ENCODE results near the gene GMPR. TPM values are rescaled to one million over a fixed set of nuclear protein-coding genes. Genes with fewer than 3 reads are reported as not detected.

GMPR gene
- total RNA-seq, 1 experiment from 2014 or later: 24.0 TPM

DNA sequence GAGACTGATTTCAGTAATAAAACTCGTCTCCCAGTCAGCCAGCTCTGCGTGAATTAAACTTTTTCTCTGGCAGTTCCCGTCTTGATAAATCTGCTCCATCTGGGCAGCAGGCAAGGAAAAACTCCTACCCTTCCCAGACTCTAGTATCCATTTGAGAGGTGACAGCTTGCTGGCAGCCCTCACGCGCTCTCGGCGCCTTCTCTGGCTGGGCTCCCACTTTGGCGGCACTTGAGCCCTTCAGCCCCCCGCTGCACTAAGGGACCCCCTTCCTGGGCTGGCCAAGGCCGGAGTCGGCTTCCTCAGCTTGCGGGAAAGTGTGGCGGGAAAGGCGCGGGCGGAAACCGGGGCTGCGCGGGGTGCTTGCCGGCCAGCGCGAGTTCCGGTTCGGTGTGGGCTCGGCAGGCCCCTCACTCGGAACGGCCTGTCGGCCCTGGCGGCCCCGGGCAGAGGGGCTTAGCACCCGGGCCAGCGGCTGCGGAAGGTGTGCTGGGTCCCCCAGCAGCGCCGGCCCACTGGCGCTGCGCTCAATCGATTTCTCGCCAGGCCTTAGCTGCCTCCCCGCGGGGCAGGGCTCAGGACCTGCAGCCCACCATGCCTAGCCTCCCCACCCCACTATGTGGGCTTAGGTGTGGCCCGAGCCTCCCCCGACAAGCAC lies 21.8 kb upstream of the GMPR start:
- TF ChIP-seq EZH2 (IDR thresholded peaks at IDR 0.05) (no peak), REST (IDR thresholded peaks at IDR 0.05; ENCODE audit: low read depth) (no peak), YY1 (IDR thresholded peaks at IDR 0.05; ENCODE audit: extremely low read depth, insufficient replicate concordance, low read depth, low read length) (no peak), CBX3 (IDR thresholded peaks at IDR 0.05; ENCODE audit: low read depth) (no peak), FOSL1 (IDR thresholded peaks at IDR 0.05; ENCODE audit: low read depth) (no peak), CEBPB (IDR thresholded peaks at IDR 0.05; ENCODE audit: low read depth) (no peak), RAD21 (IDR thresholded peaks at IDR 0.05; ENCODE audit: low read depth) (no peak), SIN3A (IDR thresholded peaks at IDR 0.05; ENCODE audit: low read depth) (no peak), CTCF (IDR thresholded peaks at IDR 0.05 in 2 of 3, conservative IDR thresholded peaks at IDR 0.05 in 1 of 3; ENCODE audit: borderline replicate concordance in 1 of 3, insufficient read depth in 1 of 3, low read depth in 2 of 3, low read length in 2 of 3) (no peak), ELF1 (IDR thresholded peaks at IDR 0.05; ENCODE audit: borderline replicate concordance, low read depth) (no peak), SRF (IDR thresholded peaks at IDR 0.05; ENCODE audit: low read depth) (no peak)
- TF ChIP-seq, protein P1, sequence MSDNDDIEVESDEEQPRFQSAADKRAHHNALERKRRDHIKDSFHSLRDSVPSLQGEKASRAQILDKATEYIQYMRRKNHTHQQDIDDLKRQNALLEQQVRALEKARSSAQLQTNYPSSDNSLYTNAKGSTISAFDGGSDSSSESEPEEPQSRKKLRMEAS (IDR thresholded peaks at IDR 0.05): no peak
- no peaks in the 10 kb centered on the region for H3K4me1 ChIP-seq (ENCODE audit: control insufficient read depth in 1 of 2, insufficient read depth in 2 of 2, low read length in 2 of 2)
- ATAC-seq (no peak), DNase-seq (ENCODE audit: low read depth, low spot score) (no peak)
- H4K20me1 ChIP-seq (ENCODE audit: insufficient read depth): no peaks in the 10 kb centered on the region
- H3K9ac ChIP-seq (ENCODE audit: low read length): no peak overlapping the region
- ChIA-PET POLR2A (interaction anchor here (1.1 to 1.7 kb wide), 2 partner anchors 10 to 19 kb away, joined by 3 read pairs; no protein-coding TSS in a partner anchor), CTCF (no interaction called here), RAD21 (ENCODE audit: low non-redundant PET in 1 of 2, low total read pairs in 2 of 2, uncharacterized antibody in 2 of 2, unreplicated experiment in 2 of 2) (no interaction called here)
- H3K36me3 ChIP-seq (ENCODE audit: control insufficient read depth in 1 of 2, insufficient read depth in 2 of 2, low read length in 2 of 2): no peaks in the 10 kb centered on the region
- H3K79me2 ChIP-seq (ENCODE audit: insufficient read depth, low read length): no peaks in the 10 kb centered on the region
- no peak overlapping the region for H3K4me2 ChIP-seq (ENCODE audit: low read length)
- H3K9me2 ChIP-seq (ENCODE audit: insufficient read depth): no peaks in the 10 kb centered on the region
- H3K9me3 ChIP-seq (ENCODE audit: control insufficient read depth in 1 of 2, insufficient read depth in 1 of 2, low read depth in 1 of 2, low read length in 2 of 2): no peaks in the 10 kb centered on the region
- H3K27me3 ChIP-seq (ENCODE audit: insufficient read depth, low read length): no peaks in the 10 kb centered on the region
- intact Hi-C loops (cut with micrococcal nuclease): no loop called here
- H2AFZ ChIP-seq (ENCODE audit: low read depth, low read length, poor library complexity, severe bottlenecking): no peak overlapping the region
- H3K27ac ChIP-seq (ENCODE audit: low read depth, low read length): no peak overlapping the region
- H3K4me3 ChIP-seq (replicated peaks in 1 of 2; ENCODE audit: low read depth in 1 of 2, low read length in 2 of 2): no peak overlapping the region
- no TSS peak for BruUV-seq (replicated peaks)
